H4 (cell line): ENCODE measurements around the gene DSCAML1. TPM values are rescaled to one million over a fixed set of nuclear protein-coding genes. Genes with fewer than 3 reads are reported as not detected.
A peak's percentile ranks its signal among the peaks of the same experiment; 100 is the strongest.

Source experiments
- DNase-seq: peaks from one replicate; pipeline ENCODE4 v3.0.0-alpha.2; 2015; ENCODE audit warnings: low spot score
- total RNA-seq: library from RNA; depleted of rRNA; stranded (reverse); fragments of >200 nt; shearing (Covaris generic); gene quantifications from 2 replicates; pipeline ENCODE4 v1.2.3, GENCODE V29; 2014

DSCAML1 gene
- total RNA-seq, 1 experiment from 2014 or later, result not detected

DNA sequence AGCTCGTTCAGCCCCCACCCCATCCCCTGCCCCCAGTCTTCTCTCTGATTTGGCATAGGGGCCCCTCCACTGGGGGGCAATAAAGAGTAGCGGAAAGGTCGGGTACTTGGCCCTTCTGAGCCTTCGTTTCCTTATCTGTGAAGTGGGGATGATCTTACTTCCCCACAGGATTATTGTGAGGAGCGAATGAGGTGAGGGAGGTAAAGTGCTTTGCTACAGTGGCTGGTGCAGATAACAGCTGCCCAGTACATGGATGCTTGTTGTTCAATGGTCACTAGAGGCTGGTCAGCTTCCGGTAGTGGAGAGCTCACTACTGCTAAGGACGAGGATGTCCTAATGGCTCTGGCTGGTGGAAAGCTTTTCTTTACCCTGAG is 368.2 kb downstream of the DSCAML1 start:
- DNase-seq, result no peak

GRCh38 chr11:117428186-117428855 is 368.7 kb downstream of the DSCAML1 start:
- DNase-seq, result no peak

- no peak for DNase-seq
These were observed 369.6 kb downstream of the DSCAML1 start for GRCh38 chr11:117427356-117427874.

GRCh38 chr11:117426941-117427340 is 370.1 kb downstream of the DSCAML1 start:
- DNase-seq, result no peak

GRCh38 chr11:117426297-117426685 is 370.7 kb downstream of the DSCAML1 start:
- DNase-seq, result peak; percentile 54

DNA sequence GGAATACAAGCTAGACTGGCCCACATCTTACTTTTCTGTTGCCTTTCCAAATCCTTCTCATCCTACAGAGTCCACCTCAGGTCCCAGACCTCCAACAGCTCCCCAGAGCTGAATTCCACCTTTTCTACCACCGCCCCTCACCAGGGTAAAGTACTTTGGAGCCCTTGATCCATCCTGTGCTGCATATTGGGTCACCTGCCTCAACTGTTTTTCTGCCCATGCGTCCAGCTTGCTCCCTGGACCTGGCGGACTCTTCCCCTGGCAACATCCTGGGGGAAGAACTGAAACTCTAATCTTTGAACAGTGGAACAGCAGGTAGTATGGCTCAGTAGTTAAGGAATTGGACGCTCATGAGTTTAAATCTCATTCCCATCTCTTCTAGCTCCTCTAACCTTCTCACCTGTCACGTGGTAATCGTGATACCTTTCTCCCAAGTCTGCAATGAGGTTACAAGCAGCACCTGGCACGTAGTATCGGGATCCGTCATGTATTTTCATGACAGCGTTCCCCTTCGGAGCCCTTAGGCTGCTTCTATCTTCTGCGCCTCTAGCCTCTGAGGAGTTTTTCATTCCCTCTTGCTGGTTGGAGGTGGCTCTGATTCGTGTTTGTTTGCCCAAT is 371.2 kb downstream of the DSCAML1 start:
- DNase-seq, result no peak

DNA sequence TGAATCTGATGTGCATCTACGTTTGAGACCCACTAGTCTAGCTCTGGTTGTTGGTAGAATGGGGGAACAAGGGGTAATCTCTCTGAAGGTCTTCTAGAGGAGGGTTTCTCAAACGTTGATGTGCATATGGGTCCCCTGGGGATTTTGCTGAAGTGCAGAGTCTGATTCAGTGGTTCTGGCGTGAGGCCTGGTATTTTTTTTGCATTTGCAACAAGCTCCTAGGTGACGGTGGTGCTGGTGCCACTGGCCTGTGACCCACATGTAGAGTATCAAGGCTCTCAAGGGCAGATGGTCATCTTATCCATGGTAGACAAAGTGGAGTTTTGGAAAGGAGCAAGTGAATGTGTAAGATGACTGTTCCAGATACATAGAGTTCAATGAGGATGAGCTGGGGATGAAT is 372.2 kb downstream of the DSCAML1 start:
- no peak for DNase-seq

DNA sequence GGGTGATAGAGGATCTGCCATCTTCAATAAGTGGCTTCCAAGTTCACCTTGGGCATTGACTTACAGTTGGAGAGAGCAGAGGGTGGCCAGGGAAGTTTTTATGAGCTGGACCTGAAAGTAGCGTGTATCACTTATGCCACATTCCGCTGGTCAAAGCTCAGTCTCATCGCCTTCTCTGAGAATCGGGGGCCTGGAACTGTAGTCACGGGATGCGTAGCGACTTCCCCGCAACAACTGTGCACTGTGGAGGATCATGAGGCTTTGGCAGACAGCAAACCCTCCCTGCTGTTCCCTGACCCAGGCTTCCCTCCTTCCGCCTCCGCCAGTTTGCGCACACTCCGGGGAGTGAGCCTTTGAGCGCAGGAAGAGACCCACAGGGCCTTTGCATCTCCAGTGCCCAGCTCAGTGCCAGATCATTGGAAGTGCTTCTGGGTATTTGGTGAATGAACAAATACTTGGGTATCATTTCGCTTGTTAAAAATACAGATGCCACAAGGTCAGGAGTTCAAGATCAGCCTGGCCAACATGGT is 373.9 kb downstream of the DSCAML1 start:
- DNase-seq, result no peak

GRCh38 chr11:117421476-117421875 is 375.5 kb downstream of the DSCAML1 start:
- no peak for DNase-seq

GRCh38 chr11:117421041-117421440 is 376.0 kb downstream of the DSCAML1 start:
- DNase-seq, result no peak

DNA sequence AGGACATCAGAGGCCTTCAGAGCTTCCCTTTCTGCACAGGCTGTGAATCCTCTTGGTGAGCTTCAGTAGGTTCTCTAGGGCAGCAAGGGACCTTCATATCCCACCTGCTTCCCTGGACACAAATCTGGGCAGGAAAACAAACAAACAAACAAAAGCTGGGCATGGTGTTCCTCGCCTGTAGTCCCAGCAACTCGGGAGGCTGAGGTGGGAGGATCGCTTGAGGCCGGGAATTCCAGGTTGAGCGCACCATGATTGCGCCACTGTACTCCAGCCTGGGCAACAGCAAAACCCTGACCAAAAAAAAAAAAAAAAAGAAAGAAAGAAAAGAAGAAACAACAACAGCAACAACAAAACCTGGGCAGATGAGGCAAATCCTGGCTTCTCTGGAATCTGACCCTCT is 376.4 kb downstream of the DSCAML1 start:
- no peak for DNase-seq

DNA sequence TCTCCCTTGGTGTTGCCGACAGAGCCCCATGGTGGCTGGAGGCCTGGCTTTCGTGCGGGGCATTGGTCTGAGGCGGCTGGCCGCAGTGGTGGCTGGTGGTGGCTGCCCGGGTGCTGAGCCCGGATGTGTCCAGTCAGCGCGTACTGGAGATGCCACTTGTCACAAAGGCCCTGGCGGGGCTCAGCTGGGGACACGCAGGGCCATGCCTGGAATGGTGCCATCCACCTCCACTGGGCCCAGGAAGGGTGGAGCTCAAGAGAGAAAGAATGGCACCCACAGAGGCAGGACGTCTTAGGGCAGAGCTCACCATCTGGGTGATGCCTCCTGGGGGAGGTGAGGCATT is 376.9 kb downstream of the DSCAML1 start:
- no peak for DNase-seq

DNA sequence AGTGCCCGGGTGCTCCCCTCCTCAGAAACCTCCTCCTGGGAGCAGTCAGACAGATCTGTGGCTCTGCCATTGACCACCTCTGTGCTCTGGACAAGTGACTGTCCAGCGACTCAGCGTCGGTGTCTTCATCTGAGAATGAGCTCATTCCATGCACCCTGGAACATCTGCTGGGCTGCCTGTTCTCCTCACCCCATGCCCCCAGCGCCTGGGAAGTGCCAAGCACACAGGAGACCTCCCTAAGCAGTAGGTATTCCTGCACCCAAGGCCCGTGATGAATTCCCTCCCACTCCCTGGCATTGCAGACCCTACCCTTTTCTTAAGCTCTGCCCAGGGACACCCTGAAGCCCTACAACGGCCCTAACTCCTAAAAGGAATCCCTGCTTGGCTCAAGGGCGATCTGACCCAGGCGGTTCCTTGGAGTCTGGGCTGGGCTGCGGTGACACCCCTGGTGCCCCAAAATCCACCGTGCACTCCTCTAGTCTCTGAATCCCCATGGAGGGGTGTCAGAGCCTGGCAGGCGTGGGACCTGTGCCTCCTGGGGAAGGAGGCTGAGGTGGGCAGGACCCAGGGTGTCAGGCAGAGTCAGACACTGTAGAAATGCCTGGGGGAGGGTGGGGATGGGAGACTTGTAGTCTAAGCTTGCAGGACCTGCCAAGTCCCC is 377.4 kb downstream of the DSCAML1 start:
- DNase-seq, result no peak

- no peak for DNase-seq
These were observed 378.1 kb downstream of the DSCAML1 start for GRCh38 chr11:117418737-117419481.

GRCh38 chr11:117417856-117418255 is 379.2 kb downstream of the DSCAML1 start:
- DNase-seq, result no peak

DNA sequence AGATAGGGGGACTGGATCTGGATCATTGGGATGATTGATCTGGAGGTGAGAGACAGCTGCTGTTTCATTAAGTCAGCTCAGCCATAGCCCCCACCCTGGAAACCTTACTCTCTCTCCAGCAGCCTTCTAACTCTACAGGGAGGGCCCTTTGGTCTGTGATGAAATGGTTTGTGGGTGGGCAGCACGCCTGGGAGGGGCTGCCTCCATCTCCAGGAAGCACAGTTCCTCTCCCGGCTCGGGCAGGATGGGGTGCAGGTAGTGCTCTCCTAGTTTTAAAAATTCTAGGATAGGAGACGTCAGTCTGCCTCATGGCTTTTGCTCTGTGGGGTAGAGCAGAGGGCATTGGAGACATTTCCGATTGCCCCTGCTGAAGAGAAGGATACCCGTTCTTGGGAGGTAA is 379.7 kb downstream of the DSCAML1 start:
- no peak for DNase-seq

- no peak for DNase-seq
These were observed 381.6 kb downstream of the DSCAML1 start for GRCh38 chr11:117415358-117415896.

DNA sequence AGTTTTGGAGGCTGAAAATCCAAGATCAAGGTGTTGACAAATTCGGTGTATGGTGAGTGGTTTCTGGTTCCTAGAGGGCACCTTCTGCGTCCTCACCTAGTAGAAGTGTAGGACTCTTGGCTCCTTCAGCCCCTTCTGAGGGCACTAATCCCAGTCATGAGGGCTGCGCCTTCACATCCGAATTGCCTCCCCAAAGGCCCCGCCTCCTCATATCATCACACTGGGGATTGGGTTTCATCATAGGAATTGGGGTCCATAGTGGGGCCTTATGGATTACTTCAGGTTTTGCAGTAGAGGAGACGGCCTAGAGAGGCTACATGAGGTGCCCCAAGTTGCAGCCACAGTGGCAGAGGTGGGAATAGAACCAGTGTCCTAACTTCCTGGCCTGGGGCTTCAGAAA is 382.3 kb downstream of the DSCAML1 start:
- DNase-seq, result no peak

DNA sequence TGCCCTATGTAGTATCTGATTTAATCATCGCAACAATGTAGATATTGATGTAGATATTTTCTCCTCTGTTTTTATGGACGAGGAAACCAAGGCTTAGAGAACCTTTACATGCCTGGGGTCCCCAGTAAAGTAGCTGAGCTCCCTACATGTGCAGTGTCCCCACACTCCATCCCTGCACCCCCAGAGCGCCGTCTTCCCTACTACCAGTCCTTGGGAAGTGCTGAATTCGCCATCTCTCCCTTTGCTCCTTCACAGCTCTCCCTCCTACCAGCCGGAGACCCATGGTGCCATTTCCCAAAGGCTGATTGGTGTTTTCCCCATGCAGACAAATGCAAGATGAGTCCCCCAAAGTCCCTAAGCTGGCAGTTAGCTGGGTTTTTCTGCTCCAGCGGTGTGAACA is 383.4 kb downstream of the DSCAML1 start:
- DNase-seq, result no peak

GRCh38 chr11:117412653-117413275 is 384.3 kb downstream of the DSCAML1 start:
- no peak for DNase-seq

- DNase-seq, result no peak
These were observed 384.8 kb downstream of the DSCAML1 start for GRCh38 chr11:117412176-117412575.
